Small intestine (tissue), 7 donors: Measurements from ENCODE around the gene TRAIP. TPM values are rescaled to one million over a fixed set of nuclear protein-coding genes. Genes with fewer than 3 reads are reported as not detected.

Source experiments
- DNase-seq, 2 donors: peaks; one replicate each; pipeline versions ENCODE4 v3.0.0 to v3.0.0-alpha.2; 2013
- FAIRE-seq: peaks from 2 replicates; lab custom pipeline; 2012; peaks lifted over from hg19 to GRCh38; lab: Jason Lieb, UNC
- H3K27ac ChIP-seq, 3 donors: one replicate each; pipeline ENCODE4 v1.5.1; 2013; ENCODE audit warnings: low read length in 2 of 3, mild to moderate bottlenecking in 2 of 3, control low read depth in 1 of 3, inconsistent platforms in 1 of 3, low read depth in 1 of 3, moderate library complexity in 1 of 3
- H3K27me3 ChIP-seq, 3 donors: one replicate each; pipeline ENCODE4 v1.6.1; 2013; ENCODE audit warnings: low read length in 3 of 3, inconsistent platforms in 1 of 3; ENCODE audit not compliant: control insufficient read depth in 3 of 3, insufficient read depth in 3 of 3
- H3K36me3 ChIP-seq, 3 donors: one replicate each; pipeline ENCODE4 v1.6.1; 2013; ENCODE audit warnings: low read length in 3 of 3, inconsistent platforms in 1 of 3, low read depth in 1 of 3, mild to moderate bottlenecking in 1 of 3, moderate library complexity in 1 of 3; ENCODE audit not compliant: control insufficient read depth in 3 of 3, insufficient read depth in 2 of 3
- H3K4me1 ChIP-seq, 3 donors: one replicate each; pipeline ENCODE4 v1.6.1; 2013; ENCODE audit warnings: low read length in 2 of 3, inconsistent platforms in 1 of 3, low read depth in 1 of 3, mild to moderate bottlenecking in 1 of 3, moderate library complexity in 1 of 3; ENCODE audit not compliant: control insufficient read depth in 3 of 3, insufficient read depth in 2 of 3
- H3K4me3 ChIP-seq, 3 donors: one replicate each; pipeline ENCODE4 v1.5.1; 2013; ENCODE audit warnings: low read length in 3 of 3, control low read depth in 1 of 3, inconsistent platforms in 1 of 3, low read depth in 1 of 3, mild to moderate bottlenecking in 1 of 3, moderate library complexity in 1 of 3
- H3K9me3 ChIP-seq, 2 donors: one replicate each; pipeline ENCODE4 v1.6.1; 2013; ENCODE audit warnings: low read depth in 1 of 2, low read length in 1 of 2; ENCODE audit not compliant: control insufficient read depth in 2 of 2, insufficient read depth in 1 of 2
- WGBS, 3 donors: extraction: QIAGEN DNeasy Blood & Tissue Kit; methylation state at CpG; one replicate each; pipeline ENCODE4 v1.1.7; 2013; 5-methylcytosine and 5-hydroxymethylcytosine counted together
- polyA plus RNA-seq, 4 donors: library from polyadenylated mRNA; stranded (reverse) in 3 of 4; unstranded in 1 of 4; fragments of 200-250 nt in 3 of 4; fragments of 120-200 nt in 1 of 4; gene quantifications; one replicate each; pipeline versions ENCODE4 v1.2.1 to v1.2.3, GENCODE V29; 2013
- donor health status: healthy with polysubstance abuse.
- donor health status: control.
- donor health status: control.
- donor health status: Bipolar disorder and iron deficiency.
- donor health status: healthy.

Gene TRAIP
- polyA plus RNA-seq, 4 donors: 1.4 to 8.1 (median 5.5) TPM

DNA sequence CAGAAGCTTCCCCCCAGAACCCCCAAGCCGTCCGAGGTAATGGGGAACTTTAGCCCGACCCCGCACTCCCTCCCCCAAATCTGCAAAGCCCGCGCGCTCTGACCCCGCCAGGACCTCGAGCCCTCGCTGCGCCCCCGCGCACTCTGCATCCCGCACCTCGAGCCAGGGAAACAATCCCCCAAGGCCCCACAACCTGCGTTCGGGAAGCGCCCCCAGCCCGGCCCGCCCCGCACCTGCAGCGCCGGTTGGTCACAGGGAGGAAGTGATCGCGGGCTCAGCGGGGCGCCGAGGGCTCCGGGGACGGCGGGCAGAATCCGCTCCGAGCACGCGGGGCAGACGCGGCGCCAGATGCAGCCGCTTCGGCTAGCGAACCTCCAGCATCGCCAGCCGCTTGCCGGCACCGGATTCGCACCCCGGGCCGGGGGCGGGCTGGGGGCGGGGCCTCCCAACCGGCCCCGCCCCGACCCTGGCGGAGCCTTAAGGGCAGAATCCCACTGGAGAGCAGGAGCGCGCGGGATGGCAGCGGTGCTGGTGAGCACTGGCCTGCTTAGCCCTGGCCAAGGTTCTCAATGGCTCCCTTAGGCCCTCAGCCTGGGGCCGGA is 13.3 kb upstream of the TRAIP start, which contains the start of gene CAMKV:
CAMKV (minus strand) TSS at position 382 of the 602 bp plus-strand sequence. CDS start 7,518 bp downstream, outside the sequence.
- Histone ChIP-seq H3K4me1 (peaks cover 9 to 51% (median 12%) of the 10 kb centered on the region in 3 donors), H3K27ac (no peak within 1 kb of the TSS), H3K9me3 (no peaks in the 10 kb centered on the region), H3K36me3 (peaks cover 0 to 6% (median 0%) of the 10 kb centered on the region in 3 donors), H3K4me3 (peak within 1 kb of the TSS in 2 of 3 donors; percentile 22 to 48), H3K27me3 (peaks cover 0 to 18% (median 17%) of the 10 kb centered on the region in 3 donors)
- DNase-seq (peak in 1 of 2 donors; percentile 69), FAIRE-seq (no peak)
- WGBS, 3 donors: 1 to 3% (median 1%) methylated on average over 48 to 59 of the region's 59 CpGs

DNA sequence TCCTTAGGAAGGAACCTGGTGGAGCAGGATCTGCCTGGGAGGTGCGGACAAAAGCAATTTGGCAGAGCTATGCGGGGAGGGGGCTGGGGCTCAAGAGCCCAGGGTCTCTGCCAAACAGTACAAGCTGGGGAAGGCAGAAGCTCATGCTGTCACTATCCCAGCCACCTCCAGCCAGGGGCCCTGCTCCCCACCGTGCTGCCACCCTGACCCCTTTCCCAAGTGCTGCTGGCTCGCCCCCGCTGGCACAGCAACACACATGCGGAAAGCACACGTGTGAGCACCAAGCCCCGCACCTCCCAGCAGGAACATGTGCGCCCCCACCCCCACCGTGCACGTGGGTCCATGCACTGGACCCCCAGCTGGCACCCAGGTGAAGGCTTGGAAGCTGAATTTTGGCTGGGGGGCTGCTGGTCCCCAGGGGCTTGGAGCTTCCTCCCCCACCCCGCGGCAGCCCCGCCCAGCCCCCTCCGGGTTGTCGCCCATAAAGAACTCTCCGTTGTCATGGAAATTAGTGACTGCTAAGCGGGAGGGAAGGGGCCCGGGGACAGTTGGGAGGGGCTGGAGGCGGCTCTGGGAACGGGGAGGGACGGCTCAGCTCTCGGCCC is 12.6 kb upstream of the TRAIP start:
- Histone ChIP-seq H3K27me3 (peaks cover 0 to 21% (median 17%) of the 10 kb centered on the region in 3 donors), H3K36me3 (peaks cover 0 to 2% (median 0%) of the 10 kb centered on the region in 3 donors), H3K27ac (no peak overlapping the region), H3K4me1 (peaks cover 7 to 44% (median 11%) of the 10 kb centered on the region in 3 donors), H3K4me3 (peak overlapping the region in 2 of 3 donors; percentile 22 to 48), H3K9me3 (no peaks in the 10 kb centered on the region)
- 4 to 7% (median 4%) methylated on average over 18 to 23 of the region's 23 CpGs for WGBS, 3 donors
- DNase-seq: no peak
- no peak for FAIRE-seq

DNA sequence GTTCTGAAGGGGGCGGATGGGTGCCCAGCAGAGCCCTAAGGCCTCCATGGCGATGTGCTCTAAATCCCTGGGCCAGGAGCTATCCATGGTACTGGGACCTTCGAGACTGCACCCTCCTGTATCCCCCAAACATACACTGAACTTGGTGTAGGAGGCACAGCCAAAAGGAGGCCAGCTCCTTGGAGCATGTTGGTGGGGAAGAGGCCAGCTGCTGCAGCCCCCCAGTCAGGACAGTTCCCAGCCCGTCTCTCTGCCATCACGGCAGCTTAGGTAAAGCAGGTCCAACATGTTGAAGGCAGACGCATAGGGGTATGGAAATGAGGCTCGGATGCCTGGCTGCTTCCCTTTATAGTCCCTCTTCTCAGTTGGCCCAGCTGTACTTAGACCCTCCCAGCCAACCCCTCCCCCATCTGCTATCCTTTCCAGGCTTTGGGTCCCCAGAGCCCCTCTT is 11.5 kb upstream of the TRAIP start:
- FAIRE-seq: no peak
- H3K4me1 ChIP-seq: peaks cover 2 to 34% (median 4%) of the 10 kb centered on the region in 3 donors
- H3K9me3 ChIP-seq: no peaks in the 10 kb centered on the region
- H3K4me3 ChIP-seq: no peak overlapping the region
- DNase-seq: peak in 1 of 2 donors; percentile 68
- H3K27me3 ChIP-seq: peaks cover 0 to 21% (median 17%) of the 10 kb centered on the region in 3 donors
- 23 to 35% (median 33%) methylated on average over 7 of the region's 7 CpGs for WGBS, 3 donors
- no peaks in the 10 kb centered on the region for H3K36me3 ChIP-seq
- H3K27ac ChIP-seq: no peak overlapping the region

DNA sequence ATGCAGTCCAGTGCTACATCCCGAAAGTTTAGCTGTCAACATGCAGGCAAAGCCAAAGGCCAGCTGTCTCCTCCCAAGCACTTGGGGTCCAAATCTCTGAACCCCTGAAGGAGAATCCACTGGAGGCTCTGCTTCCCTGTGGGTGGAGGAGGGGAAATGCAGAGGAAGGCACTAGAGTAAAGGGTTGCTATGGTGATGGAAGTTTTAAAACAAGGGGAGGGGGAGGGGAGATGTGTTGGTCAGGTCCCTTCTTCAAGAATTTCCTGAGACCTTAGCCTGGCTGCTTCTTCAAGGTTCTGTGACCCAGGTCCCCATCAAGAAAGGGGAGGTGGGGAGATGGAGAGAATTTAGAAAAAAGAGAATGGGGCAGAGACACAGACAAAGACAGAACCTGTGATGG is 11.0 kb upstream of the TRAIP start:
- WGBS, 3 donors: 82 to 100% (median 100%) methylated on average over 1 of the region's 1 CpG
- no peak for FAIRE-seq

DNA sequence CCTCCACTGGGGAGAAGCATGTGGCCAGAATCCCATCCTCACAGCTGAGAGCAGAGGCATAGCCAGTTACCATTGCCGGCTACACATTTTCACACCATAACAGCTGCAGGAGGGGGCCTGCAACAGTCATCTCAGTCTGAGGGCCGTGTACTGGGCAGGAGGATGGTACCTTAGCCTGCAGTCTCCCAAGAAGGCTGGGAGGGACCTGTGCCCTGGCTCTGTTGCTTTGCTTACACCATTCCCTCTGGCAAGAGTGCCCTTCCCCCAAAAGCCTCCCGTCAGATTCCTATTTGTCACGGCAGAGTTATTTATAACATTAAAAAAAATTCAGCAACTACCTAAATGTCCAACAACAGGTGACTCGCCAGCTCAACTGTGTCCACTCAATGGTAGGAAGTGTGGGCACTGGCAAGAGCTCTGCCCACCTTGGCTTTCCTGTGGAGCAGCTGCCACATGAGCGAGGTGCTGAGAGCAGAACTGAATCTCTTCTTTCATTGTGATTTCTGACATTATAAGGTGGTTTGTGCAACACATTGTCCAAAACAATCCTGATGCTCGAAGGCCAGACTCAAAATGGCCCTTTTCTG is 8.9 kb upstream of the TRAIP start:
- 44 to 60% (median 52%) methylated on average over 7 of the region's 7 CpGs for WGBS, 3 donors
- Histone ChIP-seq H3K4me1 (peaks cover 0 to 16% (median 0%) of the 10 kb centered on the region in 3 donors), H3K27ac (no peak overlapping the region), H3K36me3 (peaks cover 0 to 15% (median 0%) of the 10 kb centered on the region in 3 donors), H3K9me3 (no peaks in the 10 kb centered on the region), H3K27me3 (peaks cover 0 to 17% (median 15%) of the 10 kb centered on the region in 3 donors), H3K4me3 (no peak overlapping the region)
- FAIRE-seq: no peak
- no peak for DNase-seq

More for the DNA sequence above, 11.0 kb upstream of the TRAIP start:
- Histone ChIP-seq H3K36me3 (no peaks in the 10 kb centered on the region), H3K9me3 (no peaks in the 10 kb centered on the region), H3K27me3 (peaks cover 0 to 21% (median 17%) of the 10 kb centered on the region in 3 donors), H3K4me3 (no peak overlapping the region), H3K27ac (no peak overlapping the region), H3K4me1 (peaks cover 0 to 29% (median 0%) of the 10 kb centered on the region in 3 donors)
- no peak for DNase-seq

DNA sequence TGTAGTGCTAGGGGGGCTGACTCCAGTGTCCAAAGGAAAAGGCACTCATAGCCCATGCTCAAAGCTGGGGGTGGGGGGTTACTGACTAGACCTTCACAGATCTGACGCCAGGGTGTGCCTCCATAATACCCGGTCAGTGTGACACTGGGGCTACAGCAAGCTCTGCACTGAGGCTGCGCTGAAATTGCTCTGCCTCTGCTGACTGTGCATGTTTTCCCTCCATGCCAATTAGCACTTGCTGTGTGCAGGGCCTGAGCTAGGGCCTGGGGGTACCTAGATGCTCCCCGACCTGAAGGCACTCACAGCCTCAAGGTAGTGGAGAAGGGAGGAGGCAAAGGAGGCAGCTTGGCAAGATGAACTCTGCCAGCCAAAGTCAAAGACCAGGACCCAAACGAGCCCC is 8.1 kb upstream of the TRAIP start:
- no peaks in the 10 kb centered on the region for H3K9me3 ChIP-seq
- peaks cover 0 to 11% (median 0%) of the 10 kb centered on the region in 3 donors for H3K4me1 ChIP-seq
- H3K27me3 ChIP-seq: peaks cover 0 to 16% (median 14%) of the 10 kb centered on the region in 3 donors
- H3K4me3 ChIP-seq: no peak overlapping the region
- 65 to 66% (median 65%) methylated on average over 5 of the region's 5 CpGs for WGBS, 3 donors
- no peak for DNase-seq
- H3K27ac ChIP-seq: no peak overlapping the region
- H3K36me3 ChIP-seq: peaks cover 0 to 23% (median 0%) of the 10 kb centered on the region in 3 donors
- no peak for FAIRE-seq

DNA sequence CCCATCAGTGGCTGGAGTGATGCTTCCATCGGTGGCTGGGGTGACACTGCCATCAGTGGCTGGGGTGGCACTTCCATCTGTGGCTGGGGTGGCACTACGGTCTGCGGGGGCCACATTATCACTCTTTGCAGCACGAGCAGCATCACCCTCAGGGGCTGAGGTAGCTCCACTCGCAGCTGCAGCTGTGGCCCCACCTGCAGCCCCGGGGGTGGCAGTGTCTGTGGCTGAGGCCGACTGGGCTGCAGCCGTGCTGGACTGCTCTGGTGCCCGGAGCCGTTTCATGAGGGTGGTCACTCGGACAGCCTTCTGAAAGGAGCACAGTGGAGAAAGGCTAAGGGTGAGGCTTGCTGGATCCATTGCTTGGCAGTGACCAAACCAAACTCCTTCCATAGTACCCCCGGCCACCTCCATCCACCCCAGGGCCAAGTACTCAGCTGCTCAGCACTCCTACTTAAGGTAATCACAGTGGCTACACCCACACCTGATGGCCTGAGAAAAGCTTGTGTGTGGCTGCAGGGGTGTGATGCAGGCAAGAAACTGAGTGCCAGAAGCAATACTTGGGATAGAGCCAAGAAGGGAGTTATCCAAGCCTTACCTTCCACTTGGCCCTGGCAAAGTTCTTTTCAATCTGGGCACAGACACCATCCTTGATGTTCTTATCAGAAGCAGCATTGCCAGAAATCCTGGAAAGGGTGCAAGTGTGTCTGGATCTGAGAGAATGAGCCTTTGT is 3.4 kb upstream of the TRAIP start:
- H3K4me1 ChIP-seq: peaks cover 2 to 7% (median 3%) of the 10 kb centered on the region in 3 donors
- H3K27ac ChIP-seq: no peak overlapping the region
- H3K36me3 ChIP-seq: peaks cover 0 to 33% (median 0%) of the 10 kb centered on the region in 3 donors
- DNase-seq (no peak), FAIRE-seq (no peak)
- no peaks in the 10 kb centered on the region for H3K9me3 ChIP-seq
- no peak overlapping the region for H3K4me3 ChIP-seq
- WGBS, 3 donors: 82 to 87% (median 84%) methylated on average over 11 to 12 of the region's 12 CpGs
- peaks cover 0 to 3% (median 0%) of the 10 kb centered on the region in 3 donors for H3K27me3 ChIP-seq

DNA sequence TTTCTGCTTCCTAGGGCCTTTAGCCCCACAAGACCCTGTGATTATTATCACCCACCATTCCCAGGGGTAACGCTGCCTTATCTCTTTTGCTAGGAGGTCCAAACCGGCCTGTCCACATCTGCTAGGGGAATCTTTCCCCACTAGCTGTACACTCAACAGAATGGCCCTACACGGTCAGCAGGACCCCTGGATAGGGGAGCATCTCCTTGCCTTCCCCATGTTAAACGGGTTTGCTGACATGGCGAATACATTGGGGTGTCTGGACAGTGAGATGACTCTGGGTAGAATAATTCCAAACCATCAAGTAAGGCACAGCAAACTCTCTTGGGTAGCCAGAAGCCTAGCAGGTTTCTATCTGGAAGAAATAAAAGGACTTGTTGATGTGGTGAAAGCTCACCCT is 702 bp downstream of the TRAIP start:
- Histone ChIP-seq H3K27ac (no peak overlapping the region), H3K4me1 (peaks cover 2 to 7% (median 3%) of the 10 kb centered on the region in 3 donors), H3K27me3 (no peaks in the 10 kb centered on the region), H3K4me3 (peak overlapping the region in 2 of 3 donors; percentile 53 to 68), H3K36me3 (peaks cover 0 to 23% (median 0%) of the 10 kb centered on the region in 3 donors), H3K9me3 (no peaks in the 10 kb centered on the region)
- FAIRE-seq (no peak), DNase-seq (no peak)
- WGBS, 3 donors: 47 to 54% (median 51%) methylated on average over 5 of the region's 5 CpGs
